Measurements from ENCODE around the gene FASTKD3. TPM values are rescaled to one million over a fixed set of nuclear protein-coding genes. Genes with fewer than 3 reads are reported as not detected.

FASTKD3 gene
- total RNA-seq, 1 experiment from 2014 or later, result 9.9 TPM

DNA sequence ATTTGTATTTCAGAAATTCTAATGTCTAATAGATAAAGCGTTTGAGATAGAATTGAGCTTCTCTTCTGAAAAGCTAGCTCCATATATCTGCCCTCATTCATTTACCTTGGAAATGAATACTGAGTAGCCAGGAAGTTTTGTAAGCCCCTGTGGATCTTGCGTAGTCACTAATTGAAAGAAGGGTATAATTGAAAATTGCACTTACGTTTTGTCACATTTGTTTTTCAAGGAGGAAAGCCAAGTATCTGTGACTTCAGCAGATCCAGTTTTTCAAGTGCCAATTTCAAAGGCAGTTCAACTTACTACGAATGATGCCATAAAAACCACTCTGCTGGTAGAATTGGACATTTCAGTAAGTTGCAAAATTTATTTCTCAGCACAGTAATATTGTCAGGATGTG, 14.1 kb upstream of the FASTKD3 start:
- no peak overlapping the region for H3K4me3 ChIP-seq (ENCODE audit: low read depth in 2 of 2, low read length in 2 of 2)
- no TSS peak for BruUV-seq (replicated peaks)
- no peak for DNase-seq (ENCODE audit: low read depth, low spot score)
- no peak for ATAC-seq
- ChIA-PET CTCF (no interaction called here), POLR2A (no interaction called here)
- no peaks in the 10 kb centered on the region for H3K9me3 ChIP-seq (ENCODE audit: control insufficient read depth, insufficient read depth, low read depth, low read length)
- H3K27ac ChIP-seq (ENCODE audit: low read length), result no peak overlapping the region
- no peaks in the 10 kb centered on the region for H3K27me3 ChIP-seq (ENCODE audit: control insufficient read depth, insufficient read depth, low read length)
- TF ChIP-seq, protein P1, sequence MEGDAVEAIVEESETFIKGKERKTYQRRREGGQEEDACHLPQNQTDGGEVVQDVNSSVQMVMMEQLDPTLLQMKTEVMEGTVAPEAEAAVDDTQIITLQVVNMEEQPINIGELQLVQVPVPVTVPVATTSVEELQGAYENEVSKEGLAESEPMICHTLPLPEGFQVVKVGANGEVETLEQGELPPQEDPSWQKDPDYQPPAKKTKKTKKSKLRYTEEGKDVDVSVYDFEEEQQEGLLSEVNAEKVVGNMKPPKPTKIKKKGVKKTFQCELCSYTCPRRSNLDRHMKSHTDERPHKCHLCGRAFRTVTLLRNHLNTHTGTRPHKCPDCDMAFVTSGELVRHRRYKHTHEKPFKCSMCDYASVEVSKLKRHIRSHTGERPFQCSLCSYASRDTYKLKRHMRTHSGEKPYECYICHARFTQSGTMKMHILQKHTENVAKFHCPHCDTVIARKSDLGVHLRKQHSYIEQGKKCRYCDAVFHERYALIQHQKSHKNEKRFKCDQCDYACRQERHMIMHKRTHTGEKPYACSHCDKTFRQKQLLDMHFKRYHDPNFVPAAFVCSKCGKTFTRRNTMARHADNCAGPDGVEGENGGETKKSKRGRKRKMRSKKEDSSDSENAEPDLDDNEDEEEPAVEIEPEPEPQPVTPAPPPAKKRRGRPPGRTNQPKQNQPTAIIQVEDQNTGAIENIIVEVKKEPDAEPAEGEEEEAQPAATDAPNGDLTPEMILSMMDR (IDR thresholded peaks at IDR 0.05), result no peak
- TF ChIP-seq SIN3A (IDR thresholded peaks at IDR 0.05; ENCODE audit: borderline replicate concordance, insufficient read depth, low read depth, low read length) (no peak), TCF7L2 (IDR thresholded peaks at IDR 0.05; ENCODE audit: low read depth, low read length) (no peak), POLR2AphosphoS5 (IDR thresholded peaks at IDR 0.05; ENCODE audit: low read depth, low read length) (no peak)
- TF ChIP-seq, protein P2, sequence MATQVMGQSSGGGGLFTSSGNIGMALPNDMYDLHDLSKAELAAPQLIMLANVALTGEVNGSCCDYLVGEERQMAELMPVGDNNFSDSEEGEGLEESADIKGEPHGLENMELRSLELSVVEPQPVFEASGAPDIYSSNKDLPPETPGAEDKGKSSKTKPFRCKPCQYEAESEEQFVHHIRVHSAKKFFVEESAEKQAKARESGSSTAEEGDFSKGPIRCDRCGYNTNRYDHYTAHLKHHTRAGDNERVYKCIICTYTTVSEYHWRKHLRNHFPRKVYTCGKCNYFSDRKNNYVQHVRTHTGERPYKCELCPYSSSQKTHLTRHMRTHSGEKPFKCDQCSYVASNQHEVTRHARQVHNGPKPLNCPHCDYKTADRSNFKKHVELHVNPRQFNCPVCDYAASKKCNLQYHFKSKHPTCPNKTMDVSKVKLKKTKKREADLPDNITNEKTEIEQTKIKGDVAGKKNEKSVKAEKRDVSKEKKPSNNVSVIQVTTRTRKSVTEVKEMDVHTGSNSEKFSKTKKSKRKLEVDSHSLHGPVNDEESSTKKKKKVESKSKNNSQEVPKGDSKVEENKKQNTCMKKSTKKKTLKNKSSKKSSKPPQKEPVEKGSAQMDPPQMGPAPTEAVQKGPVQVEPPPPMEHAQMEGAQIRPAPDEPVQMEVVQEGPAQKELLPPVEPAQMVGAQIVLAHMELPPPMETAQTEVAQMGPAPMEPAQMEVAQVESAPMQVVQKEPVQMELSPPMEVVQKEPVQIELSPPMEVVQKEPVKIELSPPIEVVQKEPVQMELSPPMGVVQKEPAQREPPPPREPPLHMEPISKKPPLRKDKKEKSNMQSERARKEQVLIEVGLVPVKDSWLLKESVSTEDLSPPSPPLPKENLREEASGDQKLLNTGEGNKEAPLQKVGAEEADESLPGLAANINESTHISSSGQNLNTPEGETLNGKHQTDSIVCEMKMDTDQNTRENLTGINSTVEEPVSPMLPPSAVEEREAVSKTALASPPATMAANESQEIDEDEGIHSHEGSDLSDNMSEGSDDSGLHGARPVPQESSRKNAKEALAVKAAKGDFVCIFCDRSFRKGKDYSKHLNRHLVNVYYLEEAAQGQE (IDR thresholded peaks at IDR 0.05; ENCODE audit: insufficient read depth in 1 of 2, low read depth in 2 of 2, low read length in 1 of 2), result no peak
- intact Hi-C loops (cut with micrococcal nuclease; ENCODE audit: unreplicated experiment), result no loop called here
- peaks cover 34% of the 10 kb centered on the region for H3K36me3 ChIP-seq (ENCODE audit: control insufficient read depth, insufficient read depth, low read length)
- H3K4me1 ChIP-seq (ENCODE audit: control insufficient read depth, insufficient read depth, low read length), result no peaks in the 10 kb centered on the region
- in situ Hi-C loops (cut with HindIII; ENCODE audit: low pct_unique_long_range_greater_than_20kb, low sequenced_read_pairs), result no loop called here

DNA sequence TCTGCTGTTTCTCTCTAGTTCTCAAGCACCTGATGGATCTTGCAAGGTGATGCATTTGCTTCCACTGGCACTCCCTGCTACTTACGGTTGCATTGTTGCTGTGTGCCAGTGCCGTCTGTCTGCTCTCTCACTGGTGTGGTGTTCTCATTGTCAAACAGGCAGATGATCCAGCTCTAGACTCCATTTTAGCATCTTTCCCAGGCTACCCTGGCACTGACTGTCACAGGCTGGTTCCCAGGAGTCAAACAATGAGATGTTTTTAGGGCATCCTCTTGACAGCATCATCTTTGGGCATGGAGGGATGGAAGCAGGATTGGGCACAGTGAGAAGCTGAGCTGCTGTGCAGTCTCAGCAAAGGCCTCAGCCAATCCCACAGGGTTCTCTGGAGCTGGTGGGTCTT, 13.0 kb upstream of the FASTKD3 start:
- POLR2A ChIA-PET, result no interaction called here
- Histone ChIP-seq H3K4me3 (ENCODE audit: low read depth in 2 of 2, low read length in 2 of 2) (no peak overlapping the region), H3K27ac (ENCODE audit: low read length) (no peak overlapping the region), H3K27me3 (ENCODE audit: control insufficient read depth, insufficient read depth, low read length) (no peaks in the 10 kb centered on the region), H3K9me3 (ENCODE audit: control insufficient read depth, insufficient read depth, low read depth, low read length) (no peaks in the 10 kb centered on the region), H3K36me3 (ENCODE audit: control insufficient read depth, insufficient read depth, low read length) (peaks cover 40% of the 10 kb centered on the region), H3K4me1 (ENCODE audit: control insufficient read depth, insufficient read depth, low read length) (no peaks in the 10 kb centered on the region)
- ATAC-seq, result no peak
- no TSS peak for BruUV-seq (replicated peaks)
- TF ChIP-seq POLR2AphosphoS5 (IDR thresholded peaks at IDR 0.05; ENCODE audit: low read depth, low read length), result no peak
- TF ChIP-seq, protein P2 (IDR thresholded peaks at IDR 0.05; ENCODE audit: insufficient read depth in 1 of 2, low read depth in 2 of 2, low read length in 1 of 2), result no peak
- TF ChIP-seq SIN3A (IDR thresholded peaks at IDR 0.05; ENCODE audit: borderline replicate concordance, insufficient read depth, low read depth, low read length), result no peak
- TF ChIP-seq, protein P1 (IDR thresholded peaks at IDR 0.05), result no peak
- TF ChIP-seq TCF7L2 (IDR thresholded peaks at IDR 0.05; ENCODE audit: low read depth, low read length), result no peak
- no peak for DNase-seq (ENCODE audit: low read depth, low spot score)
- intact Hi-C loops (cut with micrococcal nuclease; ENCODE audit: unreplicated experiment), result no loop called here
- in situ Hi-C loops (cut with HindIII; ENCODE audit: low pct_unique_long_range_greater_than_20kb, low sequenced_read_pairs), result no loop called here
- CTCF ChIA-PET, result no interaction called here

Data from Panc1 (cell line).